NB4 (cell line): ENCODE data around the gene AAR2.

Experiments used
- DNase-seq: peaks from one replicate; pipeline ENCODE4 v3.0.0; 2010; ENCODE audit warnings: low read depth
- H3K4me3 ChIP-seq: one replicate; pipeline ENCODE4 v1.5.1; 2011; ENCODE audit warnings: mild to moderate bottlenecking, low read depth, low read length, moderate library complexity
- CTCF ChIP-seq: IDR thresholded peaks from one replicate; pipeline ENCODE4 v1.5.1; 2012; ENCODE audit warnings: low read depth, low read length
- MAX ChIP-seq: IDR thresholded peaks from 2 replicates; pipeline ENCODE4 v1.6.1; 2011; ENCODE audit warnings: low read depth, low read length
- MYC ChIP-seq: IDR thresholded peaks from 2 replicates; pipeline ENCODE4 v1.6.1; 2011; ENCODE audit warnings: low read depth, low read length
- POLR2A ChIP-seq: IDR thresholded peaks from 2 replicates; pipeline ENCODE4 v1.6.1; 2011; ENCODE audit warnings: mild to moderate bottlenecking; ENCODE audit not compliant: insufficient read length; ENCODE audit errors: extremely low read depth

Gene AAR2

GRCh38 chr20:36284751-36285150 is 48.5 kb downstream of the AAR2 start:
- no peak for TF ChIP-seq POLR2A
- TF ChIP-seq CTCF = no peak
- no peak for TF ChIP-seq MYC
- no peak for TF ChIP-seq MAX
- DNase-seq = no peak
- no peak overlapping the region for H3K4me3 ChIP-seq

GRCh38 chr20:36285746-36286447 is 49.6 kb downstream of the AAR2 start:
- H3K4me3 ChIP-seq = no peak overlapping the region
- TF ChIP-seq MYC (no peak), POLR2A (no peak), CTCF (no peak), MAX (no peak)
- DNase-seq = no peak

GRCh38 chr20:36297656-36298055 is 61.4 kb downstream of the AAR2 start:
- TF ChIP-seq POLR2A (no peak), CTCF (no peak), MYC (no peak), MAX (no peak)
- DNase-seq = no peak
- H3K4me3 ChIP-seq = no peak overlapping the region

- no peak overlapping the region for H3K4me3 ChIP-seq
- no peak for DNase-seq
- TF ChIP-seq CTCF (no peak), POLR2A (no peak), MAX (no peak), MYC (no peak)
These were observed 61.8 kb downstream of the AAR2 start for GRCh38 chr20:36298061-36298460.

GRCh38 chr20:36298795-36299339 is 62.6 kb downstream of the AAR2 start:
- no peak for DNase-seq
- TF ChIP-seq CTCF = no peak
- TF ChIP-seq MYC = no peak
- TF ChIP-seq POLR2A = no peak
- TF ChIP-seq MAX = no peak
- no peak overlapping the region for H3K4me3 ChIP-seq

- no peak for TF ChIP-seq POLR2A
- no peak for TF ChIP-seq MAX
- TF ChIP-seq CTCF = no peak
- TF ChIP-seq MYC = no peak
- no peak for DNase-seq
- no peak overlapping the region for H3K4me3 ChIP-seq
These were observed 63.2 kb downstream of the AAR2 start for GRCh38 chr20:36299459-36299858.
